GM19025 (cell line): Measurements from ENCODE around the gene KNOP1.
"Not testable (repeated sequence)": the region's sequence is repeated elsewhere in the genome, so short reads cannot be mapped to it uniquely, and the experiment has no call there.

Source experiments
- ATAC-seq: cut with Tn5 transposase; IDR thresholded peaks from one replicate; pipeline ENCODE4 v1.9.1; 2021; ENCODE audit warnings: mild to moderate bottlenecking, low read depth, moderate library complexity; ENCODE audit not compliant: unreplicated experiment

The KNOP1 gene

DNA sequence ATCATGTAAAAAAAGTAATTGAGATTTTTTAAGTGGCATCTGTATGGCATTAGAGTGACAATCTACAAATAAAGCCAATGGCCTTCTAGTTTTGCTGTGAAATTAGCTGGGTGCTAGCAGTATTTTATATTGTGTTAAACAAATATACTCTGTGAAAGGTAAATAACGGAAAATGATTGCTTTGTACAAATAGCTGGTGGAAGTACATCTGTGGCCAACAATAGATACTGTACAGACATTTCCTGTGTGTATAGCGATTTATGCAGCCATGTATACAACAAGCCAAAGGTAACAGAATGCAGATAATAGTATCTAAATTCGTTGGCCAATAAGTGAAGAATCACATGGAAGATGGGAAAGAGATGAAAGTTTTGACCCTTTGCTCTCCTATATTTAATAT lies 26.6 kb upstream of the KNOP1 start:
- no peak for ATAC-seq

DNA sequence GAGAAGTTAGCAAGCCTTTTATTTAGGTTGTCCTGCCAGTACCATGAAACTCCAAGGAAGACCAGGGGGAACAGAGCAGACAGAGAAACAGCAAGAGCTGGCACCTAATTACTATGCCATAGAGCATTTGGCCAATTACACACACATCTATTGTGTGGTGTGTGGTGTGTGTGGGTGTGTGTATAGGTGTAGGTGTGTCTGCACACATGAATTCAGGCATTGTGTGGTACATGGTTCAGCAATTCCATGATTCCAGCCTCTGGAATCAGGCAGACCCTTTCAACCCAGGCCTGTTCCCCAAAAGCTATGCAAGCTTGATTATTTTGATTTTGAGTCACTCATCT lies 25.8 kb upstream of the KNOP1 start:
- no peak for ATAC-seq

DNA sequence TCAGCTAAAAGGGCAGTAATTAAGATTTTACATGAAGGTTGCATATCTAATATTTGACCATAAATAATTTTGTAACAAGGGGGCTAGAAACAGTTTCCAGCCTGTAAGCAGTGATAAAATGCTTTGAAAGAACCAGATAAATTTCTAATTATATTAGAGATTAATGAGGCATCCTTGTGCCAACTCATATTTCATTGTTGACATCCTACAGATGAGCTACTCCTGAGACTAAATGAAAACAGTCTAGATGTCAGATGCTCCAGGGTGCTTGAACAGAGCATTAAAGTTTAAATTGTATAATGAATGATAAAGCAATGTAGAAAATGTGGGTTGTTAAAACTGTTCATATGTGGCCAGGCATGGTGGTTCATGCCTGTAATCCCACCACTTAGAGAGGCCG lies 23.3 kb upstream of the KNOP1 start:
- no peak for ATAC-seq

DNA sequence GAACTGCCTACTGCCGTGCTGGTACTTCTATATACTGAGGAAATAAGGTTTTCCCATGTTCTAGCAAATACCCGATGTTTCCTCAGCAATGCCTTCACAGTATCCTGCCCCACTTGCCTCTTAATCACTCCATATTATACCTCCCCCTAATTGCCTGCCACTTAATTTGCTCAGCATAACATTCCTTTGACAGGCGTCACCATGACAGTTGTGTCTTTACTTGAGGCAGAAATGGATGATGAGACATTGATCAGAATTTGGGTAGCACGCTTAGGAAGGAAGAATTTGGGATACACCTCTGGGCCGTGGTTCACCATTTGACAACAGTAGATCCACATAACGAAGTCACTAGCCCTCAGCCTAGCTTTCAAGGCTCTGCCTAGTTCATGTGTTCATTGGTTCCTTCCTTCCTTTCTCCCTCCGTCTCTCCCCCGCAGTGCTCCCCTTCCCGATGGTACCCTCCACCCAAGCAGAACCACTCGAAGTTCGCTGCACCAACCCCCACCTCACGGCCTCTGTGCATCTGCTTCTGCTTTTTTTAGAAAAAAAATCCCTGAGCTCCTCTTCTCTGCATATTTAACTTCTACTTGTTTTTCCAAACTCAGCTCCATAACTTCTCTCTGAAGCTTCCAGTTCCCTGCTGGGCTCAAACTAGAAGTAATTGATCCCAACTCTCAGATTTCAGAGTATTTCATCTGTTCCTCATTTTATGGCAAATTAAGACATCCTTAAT lies 19.4 kb upstream of the KNOP1 start:
- ATAC-seq: no peak

DNA sequence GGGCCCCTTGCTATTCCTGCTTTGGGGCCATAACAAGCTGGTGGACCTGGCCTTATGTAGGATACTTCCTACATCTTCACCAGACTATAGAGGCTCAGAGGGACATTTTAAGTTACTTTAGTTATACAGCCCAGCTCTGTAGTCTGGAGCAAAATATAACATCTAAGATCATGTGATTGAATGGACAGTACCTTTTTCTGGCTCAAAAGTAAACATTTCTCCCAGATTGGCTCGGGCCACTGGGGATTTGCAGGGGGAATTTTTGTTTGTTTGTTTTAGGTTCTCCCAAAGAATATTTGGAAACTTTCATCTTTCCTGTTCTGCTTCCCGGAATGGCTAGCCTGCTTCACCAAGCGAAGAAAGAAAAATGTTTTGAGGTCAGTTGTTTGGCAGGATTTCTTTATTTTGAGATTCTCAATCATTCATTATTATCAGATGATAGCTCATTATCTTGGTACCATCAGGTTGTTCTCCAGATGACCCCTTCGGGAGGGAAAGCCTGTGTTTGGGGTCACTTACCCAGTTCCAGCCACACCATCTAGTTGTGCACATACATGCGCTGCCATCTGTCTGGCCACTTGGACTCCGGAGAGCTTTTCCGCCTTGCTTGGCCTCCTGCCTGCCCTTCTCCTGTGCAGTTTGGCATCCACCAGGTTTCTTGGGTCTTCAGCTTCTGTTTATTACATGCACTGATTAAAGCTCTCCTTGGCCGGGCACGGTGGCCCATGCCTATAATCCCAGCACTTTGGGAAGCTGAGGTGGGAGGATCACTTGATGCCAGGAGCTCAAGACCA lies 17.2 kb upstream of the KNOP1 start:
- no peak for ATAC-seq

DNA sequence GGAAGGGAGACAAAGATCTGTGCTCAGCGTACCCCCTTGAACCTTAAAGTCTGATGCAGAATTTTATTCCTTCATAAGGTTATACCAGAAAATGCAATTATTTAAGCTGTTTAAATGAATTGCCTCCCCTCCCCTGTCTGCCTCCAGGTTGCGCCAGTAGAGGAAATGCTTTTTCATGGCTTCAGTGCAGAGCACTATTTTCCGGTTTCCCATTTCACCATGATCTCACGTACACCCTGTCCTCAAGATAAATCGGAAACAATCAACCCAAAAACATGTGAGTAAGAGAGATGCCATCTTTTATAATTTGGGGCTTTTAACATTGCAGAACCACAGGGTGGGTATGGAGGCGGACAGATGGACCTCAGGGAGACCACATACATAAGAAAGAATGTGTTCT lies 15.5 kb upstream of the KNOP1 start:
- no peak for ATAC-seq

DNA sequence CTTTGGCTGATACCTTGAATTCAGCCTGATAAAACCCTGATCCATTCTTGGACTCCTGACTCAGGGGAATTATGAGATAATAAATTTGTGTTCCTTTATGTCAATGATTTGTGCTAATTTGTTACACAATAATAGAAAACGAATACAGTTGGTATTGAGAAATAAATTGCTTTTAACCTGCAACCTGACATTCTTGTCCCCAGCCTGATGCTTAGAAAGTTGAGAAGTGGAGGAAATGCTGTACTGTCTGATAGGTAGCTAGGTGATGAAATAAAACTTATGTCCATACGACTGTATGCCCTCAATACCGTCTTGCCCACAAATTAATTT lies 10.6 kb upstream of the KNOP1 start:
- no peak for ATAC-seq

DNA sequence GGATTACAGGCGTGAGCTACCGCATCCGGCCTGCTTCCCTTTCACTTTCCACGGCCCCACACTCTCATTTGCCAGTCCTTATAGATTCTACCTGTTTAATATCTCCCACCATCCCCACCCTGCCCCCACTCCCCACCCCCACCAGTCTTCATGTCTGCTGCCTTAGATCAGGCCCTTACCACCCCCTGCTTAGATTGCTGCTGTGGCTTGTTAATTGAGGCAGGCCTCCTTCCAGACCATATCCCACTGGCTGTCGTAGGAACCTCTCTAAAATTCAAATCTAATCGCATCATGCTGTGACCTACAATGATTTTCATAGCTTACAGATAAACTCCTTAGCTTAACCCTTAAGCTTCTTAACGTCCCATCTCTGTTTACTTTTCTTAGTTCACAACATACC lies 5.0 kb upstream of the KNOP1 start:
- ATAC-seq: no peak

DNA sequence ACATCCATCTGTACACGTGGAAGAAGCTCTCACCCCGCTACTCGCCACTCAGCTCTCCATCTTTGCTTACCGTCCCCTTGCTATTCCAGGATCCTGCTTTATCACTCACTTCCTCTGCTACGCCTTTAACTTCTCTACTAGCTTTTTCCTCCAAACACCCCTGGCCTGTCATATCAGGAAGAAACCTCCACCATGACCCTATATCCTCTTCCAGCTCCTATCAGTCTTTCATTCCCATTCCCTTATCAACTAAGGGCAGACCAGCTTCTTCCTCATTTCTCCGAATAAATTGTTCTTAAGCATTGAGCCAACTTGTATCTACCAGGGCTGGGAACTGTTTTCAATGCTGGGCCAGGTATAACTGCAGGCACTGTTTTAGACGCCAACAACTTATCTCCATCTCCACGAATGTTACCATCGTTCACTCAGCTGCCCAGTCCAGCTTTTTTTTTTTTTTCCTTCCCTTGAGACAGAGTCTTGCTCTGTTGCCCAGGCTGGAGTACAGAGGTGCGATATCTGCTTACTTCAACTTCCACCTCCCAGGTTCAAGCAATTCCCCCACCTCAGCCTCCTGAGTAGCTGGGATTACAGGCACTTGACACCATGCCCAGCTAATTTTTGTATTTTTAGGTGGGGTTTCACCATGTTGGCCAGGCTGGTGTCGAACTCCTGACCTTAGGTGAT lies 4.4 kb upstream of the KNOP1 start:
- ATAC-seq: no peak

DNA sequence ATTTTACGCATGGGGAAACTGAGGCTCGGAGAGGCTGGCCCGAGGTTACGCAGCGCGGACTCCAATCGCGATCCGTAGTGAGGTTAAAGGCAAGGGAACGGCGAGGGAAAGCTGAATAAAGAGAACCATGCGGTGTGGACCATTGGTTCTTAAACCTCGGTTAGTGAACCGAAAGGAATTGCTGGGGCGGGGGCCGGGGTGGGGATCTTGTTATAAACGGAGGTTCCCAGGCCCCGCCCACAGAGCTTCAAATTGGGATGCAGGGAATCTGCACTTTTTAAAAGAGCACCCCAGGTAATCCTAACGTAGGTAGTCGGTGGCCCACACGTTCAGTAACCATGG lies 568 bp upstream of the KNOP1 start:
- no peak for ATAC-seq

DNA sequence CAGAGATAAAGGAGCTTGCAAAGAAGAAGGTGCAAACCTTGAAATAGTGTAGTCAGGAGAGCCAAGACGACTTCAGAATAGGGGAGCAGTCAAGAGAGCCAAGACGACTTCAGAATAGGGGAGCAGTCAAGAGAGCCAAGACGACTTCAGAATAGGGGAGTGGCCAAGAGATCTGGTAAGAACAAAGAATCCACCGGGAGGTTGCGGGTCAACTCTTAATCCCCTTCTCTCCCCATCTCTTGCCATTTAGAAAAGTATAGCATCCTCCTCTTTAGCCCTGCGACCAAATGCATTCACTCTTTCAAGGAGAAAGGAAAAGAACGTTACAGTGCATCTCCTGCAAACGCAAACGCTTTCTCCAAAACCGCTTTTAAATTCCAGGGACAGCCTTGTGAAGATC lies 713 bp downstream of the KNOP1 start:
- ATAC-seq: no peak

DNA sequence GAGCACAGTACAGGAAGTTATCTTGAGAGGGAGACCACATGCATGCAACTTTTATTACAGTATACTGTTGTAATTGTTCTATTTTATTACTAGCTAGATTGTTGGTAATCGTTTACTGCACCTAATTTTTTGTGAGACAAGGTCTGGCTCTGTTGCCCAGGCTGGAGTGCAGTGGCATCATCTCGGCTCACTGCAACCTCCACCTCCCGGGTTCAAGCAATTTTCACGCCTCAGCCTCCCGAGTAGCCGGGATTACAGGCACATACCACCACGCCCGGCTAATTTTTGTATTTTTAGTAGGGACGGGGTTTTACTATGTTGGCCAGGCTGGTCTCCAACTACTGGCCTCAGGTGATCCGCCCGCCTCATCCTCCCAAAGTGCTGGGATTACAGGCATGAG lies 1.3 kb downstream of the KNOP1 start:
- ATAC-seq: not testable (repeated sequence)

DNA sequence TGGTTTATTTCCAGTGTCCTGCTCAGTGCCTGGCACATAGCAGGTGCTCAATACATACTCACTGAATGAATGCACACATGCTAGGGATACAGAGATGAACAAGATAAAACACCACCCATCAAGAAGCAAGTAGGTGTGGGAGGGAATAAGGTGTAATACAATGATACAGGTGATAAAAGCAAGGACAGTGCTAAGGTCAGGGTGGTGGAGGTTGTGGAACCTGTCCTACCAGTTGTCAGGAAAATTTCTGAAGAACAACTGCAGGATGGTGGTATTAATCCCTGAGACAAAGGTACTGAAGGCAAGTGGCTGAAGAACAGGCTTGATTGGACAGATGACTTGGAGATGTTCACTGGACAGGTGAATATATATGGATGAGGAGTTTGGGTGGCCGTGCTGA lies 1.8 kb downstream of the KNOP1 start:
- ATAC-seq: no peak

DNA sequence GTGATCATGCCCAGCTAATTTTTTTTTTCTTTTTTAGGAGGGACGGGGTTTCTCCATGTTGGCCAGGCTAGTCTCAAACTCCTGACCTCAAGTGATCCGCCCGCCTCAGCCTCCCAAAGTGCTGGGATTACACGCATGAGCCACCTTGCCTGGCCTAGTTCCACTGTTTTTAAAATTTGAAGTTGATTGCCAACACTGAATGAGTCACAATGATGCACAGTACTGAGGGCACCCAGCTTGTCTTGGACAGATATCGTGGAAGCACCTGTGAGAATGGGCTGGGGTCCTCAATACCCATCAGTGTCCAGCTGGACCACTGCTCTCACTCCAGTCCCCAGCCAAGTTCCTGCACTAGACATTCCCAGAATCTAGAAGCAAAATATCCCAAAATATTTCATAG lies 2.5 kb downstream of the KNOP1 start:
- no peak for ATAC-seq

DNA sequence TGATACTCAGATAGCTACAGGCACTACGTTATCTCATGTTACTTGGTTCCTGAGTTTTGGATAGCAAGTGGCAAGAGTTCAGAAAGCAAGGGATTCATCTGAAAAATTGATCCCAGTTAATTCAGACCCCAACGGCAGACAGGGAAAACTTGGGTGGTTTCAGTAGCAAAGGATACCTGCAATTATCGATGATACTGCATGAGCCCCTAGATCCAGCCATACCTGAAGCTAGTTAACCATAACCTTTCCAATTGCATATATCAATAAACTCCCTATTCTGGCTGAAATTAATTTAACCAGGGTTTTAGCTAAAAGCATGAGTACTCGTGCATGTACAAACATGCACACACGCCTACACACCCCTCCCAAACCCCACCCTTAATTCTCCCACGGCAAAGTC lies 4.3 kb downstream of the KNOP1 start:
- ATAC-seq: no peak

DNA sequence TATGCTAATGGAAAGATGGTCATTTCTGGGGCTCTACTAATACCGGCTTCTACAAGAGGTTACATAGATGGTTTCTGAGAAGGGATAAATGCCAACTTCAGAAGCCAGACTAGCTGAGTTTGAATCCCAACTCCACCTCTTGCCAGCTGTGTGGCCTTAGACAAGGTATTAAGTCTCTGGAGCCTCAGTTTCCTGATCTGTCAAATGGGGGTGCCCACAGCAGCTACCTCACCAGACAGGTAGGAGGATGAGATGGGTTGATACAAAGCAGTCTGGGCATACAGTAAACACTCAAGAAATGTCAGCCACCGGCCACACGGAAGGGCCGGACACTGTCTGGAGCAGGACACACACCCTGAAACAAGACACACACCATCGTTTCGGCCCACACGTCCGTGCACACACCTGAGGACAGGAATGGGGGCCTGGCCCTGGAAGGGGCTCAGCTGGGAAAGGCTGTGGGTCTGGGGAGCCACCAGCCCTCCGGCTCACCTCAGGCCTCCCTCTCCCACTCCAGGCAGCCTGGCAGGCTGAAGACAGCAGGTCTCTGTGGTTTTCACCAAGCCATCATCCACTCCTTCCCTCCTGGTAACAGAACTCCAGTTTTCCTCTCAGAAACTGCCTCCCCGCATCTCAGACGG lies 5.5 kb downstream of the KNOP1 start:
- ATAC-seq: no peak

DNA sequence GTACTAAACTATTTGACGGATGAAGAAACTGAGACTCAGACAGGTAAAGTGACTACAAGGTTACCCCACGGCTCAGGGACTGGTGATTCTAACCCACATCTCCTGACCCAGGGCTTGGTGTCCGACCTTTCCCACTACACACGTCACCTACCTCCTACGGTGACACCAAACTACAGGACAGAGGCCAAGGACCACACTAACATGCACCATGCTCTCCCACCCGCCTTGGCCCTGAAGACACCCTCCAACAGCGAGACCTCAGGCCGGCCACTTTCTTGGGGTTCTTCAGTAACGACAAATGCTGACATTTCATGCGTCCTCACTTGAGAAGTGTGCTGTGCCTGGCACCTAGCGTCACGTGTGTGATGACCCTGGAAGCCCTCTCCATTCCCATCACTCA lies 6.4 kb downstream of the KNOP1 start:
- no peak for ATAC-seq

DNA sequence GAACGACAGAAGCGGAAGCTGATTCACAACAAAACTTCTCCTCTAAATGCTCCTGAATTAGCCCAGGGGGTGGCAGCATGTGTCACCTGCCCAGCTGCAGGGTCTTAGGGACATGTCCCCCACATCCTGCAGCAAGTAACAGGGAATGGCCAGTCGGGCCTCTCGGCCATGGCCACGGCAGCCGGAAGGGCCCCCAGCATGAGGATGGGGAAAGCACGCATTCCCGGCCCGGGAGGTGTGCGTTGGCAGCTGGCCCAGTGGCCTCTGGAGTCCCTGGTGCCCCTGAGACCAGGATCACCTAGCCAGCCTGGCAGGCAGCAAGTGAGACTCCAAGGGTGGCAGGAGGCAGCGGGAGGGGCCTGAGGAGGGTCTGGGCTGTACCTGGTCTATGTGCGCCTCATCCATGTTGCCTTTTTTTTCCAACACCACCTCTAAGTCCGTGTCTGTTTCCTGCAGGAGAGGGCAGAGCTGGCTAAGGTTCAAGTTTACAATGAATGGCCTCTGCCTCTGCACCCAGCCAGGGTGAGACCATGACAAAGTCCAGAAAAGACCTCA lies 7.0 kb downstream of the KNOP1 start:
- no peak for ATAC-seq

DNA sequence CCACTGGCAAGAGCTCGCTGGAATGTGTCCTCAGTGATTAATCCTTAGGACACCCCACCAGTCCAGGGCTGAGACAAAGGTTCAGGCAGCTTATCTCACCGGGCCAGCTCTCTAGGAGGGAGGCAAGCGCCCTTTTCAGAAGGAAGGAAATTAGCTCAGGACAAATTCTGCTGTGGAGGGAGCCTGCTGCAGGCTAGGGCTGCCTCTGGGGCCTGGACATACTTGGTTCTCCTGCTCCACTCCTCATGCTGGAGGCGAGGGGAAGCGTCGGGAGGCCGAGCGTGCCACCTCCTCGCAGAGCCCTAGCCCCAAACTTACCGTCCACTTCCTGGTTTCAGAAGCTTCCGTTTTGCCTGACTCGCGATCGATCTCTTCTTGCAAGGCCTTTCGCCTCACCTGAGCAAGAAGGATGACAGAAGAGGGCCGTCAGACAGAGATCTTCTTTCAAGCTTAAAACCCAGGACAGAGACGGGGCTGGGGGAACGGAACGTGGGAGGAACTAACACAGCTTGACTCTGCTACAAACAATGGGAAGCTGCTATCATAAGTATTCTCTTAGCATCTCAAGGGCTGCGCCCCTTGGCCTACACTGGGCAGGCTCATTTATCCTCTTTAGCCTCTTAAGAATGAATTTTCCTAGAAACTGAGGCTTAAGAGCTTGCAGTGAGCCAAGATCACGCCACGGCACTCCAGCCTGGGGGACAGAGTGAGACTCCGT lies 7.7 kb downstream of the KNOP1 start:
- ATAC-seq: no peak

DNA sequence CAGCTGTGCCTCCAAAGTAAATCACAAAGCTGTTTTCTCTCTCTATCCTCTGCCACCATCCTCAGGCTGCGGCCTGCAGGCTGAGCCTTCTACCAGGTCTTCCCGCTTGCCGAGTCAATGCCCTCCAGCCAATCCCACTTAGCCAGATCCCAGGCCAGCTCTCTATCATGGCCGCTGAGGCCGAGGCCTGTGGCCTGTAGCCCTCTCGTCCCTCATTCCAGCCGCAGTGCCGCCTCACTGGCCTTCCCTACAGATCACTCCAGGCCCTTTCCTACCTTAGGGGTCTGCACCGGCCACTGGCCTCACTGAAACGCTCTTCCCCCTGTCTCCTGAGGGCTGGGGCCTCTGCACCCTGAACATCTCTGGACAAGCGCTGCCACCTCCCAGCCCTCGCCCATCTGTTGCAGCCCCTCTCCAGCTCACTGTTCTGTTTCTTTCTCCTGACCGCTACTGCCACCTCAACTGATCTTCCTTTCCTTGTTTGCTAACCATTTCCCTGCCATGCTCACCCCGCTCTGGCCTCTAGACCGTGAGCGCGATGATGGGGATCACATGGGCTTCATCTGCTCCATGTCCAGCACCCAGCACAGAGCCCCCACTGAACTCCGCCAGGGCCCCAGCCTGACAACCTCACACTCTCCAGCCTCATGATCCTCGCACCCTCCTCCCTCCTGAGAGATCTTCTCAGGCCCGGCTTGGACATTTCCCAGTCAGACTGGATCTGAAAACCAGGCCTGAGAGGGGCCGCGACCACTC lies 8.5 kb downstream of the KNOP1 start:
- ATAC-seq: no peak
